CD4-positive, CD25-positive, alpha-beta regulatory T cell (primary cell): ENCODE results near the gene NEURL1B. TPM values are rescaled to one million over a fixed set of nuclear protein-coding genes. Genes with fewer than 3 reads are reported as not detected.
"Not testable (repeated sequence)": the region's sequence is repeated elsewhere in the genome, so short reads cannot be mapped to it uniquely, and the experiment has no call there.

Experiments
- ATAC-seq, 2 donors: fragments of 150-1000 bp; cut with Tn5 transposase; one replicate each; pipeline ENCODE4 v1.10.0; 2021; ENCODE audit warnings: low read depth in 2 of 2, moderate number of reproducible peaks in 2 of 2, moderate library complexity in 1 of 2
- DNase-seq, 3 donors: peaks; one replicate each; pipeline versions ENCODE4 v3.0.0 to v3.0.0-alpha.2; 2012 to 2022; ENCODE audit warnings: mixed read lengths in 1 of 3
- H3K27ac ChIP-seq: one replicate; pipeline ENCODE4 v1.7.0; 2013; ENCODE audit warnings: mild to moderate bottlenecking, low read length; ENCODE audit not compliant: insufficient read depth, poor library complexity, severe bottlenecking
- H3K27me3 ChIP-seq: one replicate; pipeline ENCODE4 v1.7.0; 2013; ENCODE audit warnings: low read length; ENCODE audit not compliant: control insufficient read depth, insufficient read depth
- H3K36me3 ChIP-seq: one replicate; pipeline ENCODE4 v1.7.0; 2013; ENCODE audit warnings: mild to moderate bottlenecking, low read length, moderate library complexity; ENCODE audit not compliant: control insufficient read depth, insufficient read depth
- H3K4me1 ChIP-seq: 2 replicates; pipeline ENCODE4 v1.7.0; 2013; ENCODE audit warnings: mild to moderate bottlenecking, low read length; ENCODE audit not compliant: insufficient read depth, control insufficient read depth, poor library complexity, severe bottlenecking
- H3K4me3 ChIP-seq: one replicate; pipeline ENCODE4 v1.7.0; 2013; ENCODE audit warnings: low read depth, mild to moderate bottlenecking, low read length, moderate library complexity
- H3K9me3 ChIP-seq, 2 experiments: 1 replicate in 1 of 2; 2 replicates in 1 of 2; pipeline ENCODE4 v1.7.0; 2013; ENCODE audit warnings: low read length in 2 of 2, mild to moderate bottlenecking in 1 of 2, moderate library complexity in 1 of 2; ENCODE audit not compliant: control insufficient read depth in 2 of 2
- H3K27ac Mint-ChIP-seq, 3 donors: one replicate each; pipeline ENCODE4 v1.8.0; 2020 to 2022; ENCODE audit warnings: mild to moderate bottlenecking in 3 of 3, mixed read lengths in 3 of 3, moderate library complexity in 2 of 3
- H3K27me3 Mint-ChIP-seq: one replicate; pipeline ENCODE4 v1.8.0; 2022; ENCODE audit warnings: mild to moderate bottlenecking, mixed read lengths
- H3K36me3 Mint-ChIP-seq: one replicate; pipeline ENCODE4 v1.8.0; 2020; ENCODE audit warnings: mixed read lengths
- H3K4me1 Mint-ChIP-seq, 4 donors: one replicate each; pipeline ENCODE4 v1.8.0; 2020 to 2022; ENCODE audit warnings: mixed read lengths in 4 of 4, mild to moderate bottlenecking in 1 of 4
- H3K4me3 Mint-ChIP-seq, 4 donors: one replicate each; pipeline ENCODE4 v1.8.0; 2020 to 2022; ENCODE audit warnings: mild to moderate bottlenecking in 4 of 4, mixed read lengths in 4 of 4, moderate library complexity in 3 of 4
- H3K9me3 Mint-ChIP-seq, 7 donors: one replicate each; pipeline ENCODE4 v1.8.0; 2020 to 2022; ENCODE audit warnings: mixed read lengths in 7 of 7, mild to moderate bottlenecking in 3 of 7, moderate library complexity in 2 of 7
- polyA plus RNA-seq, 4 donors: library from polyadenylated mRNA; unstranded; fragments of 300-500 nt; fragmentation: Illumina TruSeq; gene quantifications; one replicate each; pipeline ENCODE4 v1.2.3, GENCODE V29; 2021
- total RNA-seq: library from RNA; stranded (reverse); gene quantifications from one replicate; pipeline ENCODE4 v1.2.3, GENCODE V29; 2022

Gene NEURL1B
- total and polyA plus RNA-seq, 5 donors from 2014 or later, result 0.22 TPM; not detected in 4

DNA sequence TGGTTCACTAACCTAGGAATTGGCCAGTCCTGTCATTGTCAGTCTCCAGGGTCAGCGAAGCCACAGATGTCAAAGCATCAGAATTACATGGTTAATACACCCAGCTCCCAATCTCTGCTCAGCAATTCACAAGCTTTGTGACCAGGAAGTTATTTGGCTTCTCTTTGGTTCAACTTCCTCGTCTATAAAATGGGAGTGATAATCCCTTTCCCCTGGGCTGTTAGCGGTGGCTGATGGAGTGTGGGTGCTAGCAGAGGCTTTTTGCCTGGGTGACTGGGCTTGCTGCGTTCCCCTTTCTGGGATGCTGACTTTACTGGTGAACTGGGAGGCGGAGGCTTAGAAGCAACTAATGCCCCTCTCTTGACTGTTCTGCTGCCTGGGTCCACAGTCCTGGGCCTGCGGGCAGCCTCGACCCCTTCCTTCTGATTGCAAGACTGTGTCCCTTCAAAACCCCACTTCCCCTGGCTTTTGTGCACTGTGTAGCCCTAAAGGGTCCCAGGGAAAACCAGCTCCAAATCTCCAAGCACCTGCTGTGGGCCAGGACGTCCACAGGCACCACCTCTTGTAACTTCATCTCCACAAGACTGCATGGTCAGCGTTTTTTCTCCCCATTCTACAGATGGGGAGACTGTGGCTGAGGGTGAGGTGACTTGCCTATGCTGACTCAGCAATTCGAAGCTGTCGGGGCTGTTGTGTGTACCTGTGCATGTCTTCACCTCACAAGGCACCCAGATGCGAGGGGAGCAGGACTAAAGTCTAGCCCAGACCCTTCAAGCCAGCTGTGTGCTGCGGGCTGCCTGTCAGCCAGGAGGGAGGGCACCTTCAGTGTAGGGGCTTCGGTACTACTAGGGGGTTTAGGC, 45.2 kb upstream of the NEURL1B start:
- no peaks in the 10 kb centered on the region for H3K9me3 ChIP-seq
- no peaks in the 10 kb centered on the region for H3K4me1 Mint-ChIP-seq
- H3K9me3 Mint-ChIP-seq, result peaks cover 0 to 1% (median 0%) of the 10 kb centered on the region in 7 donors
- no peaks in the 10 kb centered on the region for H3K36me3 Mint-ChIP-seq
- H3K4me1 ChIP-seq, result no peaks in the 10 kb centered on the region
- DNase-seq (no peak), ATAC-seq (no peak)
- H3K4me3 ChIP-seq, result no peak overlapping the region
- no peaks in the 10 kb centered on the region for H3K27me3 Mint-ChIP-seq
- H3K27me3 ChIP-seq, result no peaks in the 10 kb centered on the region
- H3K27ac ChIP-seq, result no peak overlapping the region
- H3K27ac Mint-ChIP-seq, result no peak overlapping the region
- no peak overlapping the region for H3K4me3 Mint-ChIP-seq
- no peaks in the 10 kb centered on the region for H3K36me3 ChIP-seq

DNA sequence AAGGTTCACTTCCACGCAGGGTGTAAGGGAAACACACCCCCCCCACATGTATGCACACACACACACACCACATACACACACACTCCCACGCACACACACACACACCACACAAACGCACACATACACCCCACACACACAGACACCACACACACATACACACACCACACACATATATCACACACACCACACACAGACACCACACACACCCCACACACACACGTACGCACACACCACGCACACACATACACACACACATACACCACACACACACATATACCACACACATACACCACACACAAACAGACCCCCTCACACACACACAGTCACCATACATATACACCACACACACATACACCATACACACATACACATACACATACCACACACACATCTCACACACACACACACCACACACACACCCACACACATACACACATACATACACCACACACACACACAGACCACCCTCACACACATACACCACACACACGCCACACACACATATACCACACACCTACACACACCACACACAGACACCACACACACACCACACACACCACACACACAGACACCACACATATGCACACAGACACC, 44.3 kb upstream of the NEURL1B start:
- H3K36me3 ChIP-seq, result no peaks in the 10 kb centered on the region
- H3K36me3 Mint-ChIP-seq, result no peaks in the 10 kb centered on the region
- peak overlapping the region in 1 of 3 donors; percentile 66 for H3K27ac Mint-ChIP-seq
- ATAC-seq, result no peak
- H3K4me1 ChIP-seq, result no peaks in the 10 kb centered on the region
- DNase-seq, result no peak
- no peak overlapping the region for H3K4me3 Mint-ChIP-seq
- H3K27me3 Mint-ChIP-seq, result no peaks in the 10 kb centered on the region
- no peak overlapping the region for H3K4me3 ChIP-seq
- no peaks in the 10 kb centered on the region for H3K27me3 ChIP-seq
- H3K9me3 Mint-ChIP-seq, result peaks cover 0 to 1% (median 0%) of the 10 kb centered on the region in 7 donors
- H3K4me1 Mint-ChIP-seq, result no peaks in the 10 kb centered on the region
- H3K27ac ChIP-seq, result no peak overlapping the region
- no peaks in the 10 kb centered on the region for H3K9me3 ChIP-seq

DNA sequence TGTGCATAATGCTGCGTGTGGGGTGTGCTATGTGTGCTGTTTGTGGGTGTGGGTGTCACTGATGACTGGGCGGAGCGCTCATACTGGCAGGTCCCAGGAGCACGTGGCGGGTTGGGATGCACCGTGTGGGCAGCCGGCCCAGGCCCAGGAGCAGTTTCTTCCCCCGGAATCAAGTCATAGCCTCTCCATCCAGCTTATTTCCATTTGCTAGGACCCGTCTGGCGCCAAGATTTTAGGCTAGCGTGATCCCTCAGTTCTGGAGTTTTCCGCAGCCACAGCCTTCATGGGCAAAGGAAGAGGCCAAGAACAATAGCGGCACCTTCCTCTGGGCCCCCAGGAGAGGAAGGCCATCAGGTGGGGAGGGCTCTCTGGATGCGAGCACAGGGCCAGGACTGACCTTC, 43.3 kb upstream of the NEURL1B start:
- Histone ChIP-seq H3K27ac (no peak overlapping the region), H3K9me3 (no peaks in the 10 kb centered on the region), H3K4me1 (no peaks in the 10 kb centered on the region), H3K4me3 (no peak overlapping the region), H3K27me3 (no peaks in the 10 kb centered on the region), H3K36me3 (no peaks in the 10 kb centered on the region)
- no peak for DNase-seq
- Mint-ChIP-seq H3K36me3 (no peaks in the 10 kb centered on the region), H3K4me3 (no peak overlapping the region), H3K27ac (no peak overlapping the region), H3K27me3 (no peaks in the 10 kb centered on the region), H3K4me1 (no peaks in the 10 kb centered on the region), H3K9me3 (peaks cover 0 to 1% (median 0%) of the 10 kb centered on the region in 7 donors)
- no peak for ATAC-seq

DNA sequence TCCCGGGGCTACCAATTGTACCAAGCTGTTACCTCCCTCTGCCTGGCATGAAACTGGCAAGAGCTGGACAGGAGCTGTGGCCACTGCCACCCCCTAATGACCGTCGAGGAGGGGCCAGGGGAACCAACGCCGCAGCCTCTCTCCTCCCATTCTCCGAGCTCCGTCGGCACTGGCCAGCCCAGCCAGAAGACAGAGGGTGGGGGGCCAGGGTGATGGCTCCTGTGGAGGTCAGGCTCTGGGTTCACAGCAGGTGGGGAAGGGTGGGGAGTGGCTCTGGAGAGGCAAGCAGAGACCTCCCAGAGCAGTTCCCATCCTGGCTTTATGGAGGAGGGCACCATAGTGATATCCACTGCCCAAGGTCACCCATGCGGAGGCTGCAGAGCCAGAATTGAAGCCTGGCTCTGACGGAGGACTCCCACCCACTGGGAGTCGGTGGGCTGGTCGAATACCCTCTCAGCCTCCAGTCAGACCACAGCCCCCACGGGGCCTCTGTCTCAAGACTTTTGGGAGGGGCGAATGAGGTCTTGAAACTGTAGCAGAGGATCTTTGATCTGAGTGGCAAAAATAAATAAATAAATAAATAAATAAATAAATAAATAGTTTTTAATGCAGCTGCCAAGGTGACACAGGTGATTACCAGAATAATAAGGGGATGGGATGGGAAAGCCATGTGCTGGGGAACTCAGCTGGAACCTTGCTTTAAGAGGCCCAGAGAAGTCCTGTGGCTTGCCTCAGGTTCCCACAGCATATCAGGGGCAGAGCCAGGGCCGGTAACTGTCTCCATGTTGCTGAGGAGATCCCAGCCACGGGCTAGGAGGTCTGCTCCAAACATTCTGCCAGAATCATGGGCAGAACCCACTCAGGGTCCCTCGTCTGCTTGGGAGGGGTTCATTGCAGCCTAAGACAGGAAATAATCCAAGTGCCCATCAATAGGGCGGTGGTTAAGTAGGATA, 42.5 kb upstream of the NEURL1B start:
- no peaks in the 10 kb centered on the region for H3K4me1 Mint-ChIP-seq
- H3K27me3 Mint-ChIP-seq, result no peaks in the 10 kb centered on the region
- ATAC-seq (no peak), DNase-seq (no peak)
- H3K4me3 Mint-ChIP-seq, result no peak overlapping the region
- no peaks in the 10 kb centered on the region for H3K36me3 Mint-ChIP-seq
- no peak overlapping the region for H3K27ac Mint-ChIP-seq
- no peaks in the 10 kb centered on the region for H3K4me1 ChIP-seq
- no peaks in the 10 kb centered on the region for H3K27me3 ChIP-seq
- no peak overlapping the region for H3K4me3 ChIP-seq
- H3K9me3 ChIP-seq, result no peaks in the 10 kb centered on the region
- peaks cover 0 to 1% (median 0%) of the 10 kb centered on the region in 7 donors for H3K9me3 Mint-ChIP-seq
- no peaks in the 10 kb centered on the region for H3K36me3 ChIP-seq
- no peak overlapping the region for H3K27ac ChIP-seq

DNA sequence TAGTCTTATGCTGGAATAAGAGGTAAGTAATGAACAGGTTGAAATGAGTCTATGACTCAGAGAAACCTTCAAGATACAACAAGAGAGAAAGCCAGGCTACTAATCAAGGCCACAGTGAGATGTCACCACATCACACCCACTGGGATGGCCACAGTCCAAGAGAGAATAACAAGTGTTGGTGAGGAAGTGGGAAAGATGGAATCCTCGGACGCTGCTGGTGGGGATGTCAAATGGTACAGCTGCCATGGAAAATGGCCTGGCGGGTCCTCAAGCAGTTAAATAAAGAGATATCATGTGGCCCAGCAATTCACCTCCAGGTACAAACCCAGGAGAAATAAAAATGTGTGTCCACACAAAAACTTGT, 41.9 kb upstream of the NEURL1B start:
- Histone ChIP-seq H3K9me3 (no peaks in the 10 kb centered on the region), H3K36me3 (no peaks in the 10 kb centered on the region), H3K27me3 (no peaks in the 10 kb centered on the region), H3K4me1 (no peaks in the 10 kb centered on the region), H3K27ac (no peak overlapping the region), H3K4me3 (no peak overlapping the region)
- peaks cover 0 to 1% (median 0%) of the 10 kb centered on the region in 7 donors for H3K9me3 Mint-ChIP-seq
- no peaks in the 10 kb centered on the region for H3K4me1 Mint-ChIP-seq
- H3K27ac Mint-ChIP-seq, result no peak overlapping the region
- H3K27me3 Mint-ChIP-seq, result no peaks in the 10 kb centered on the region
- DNase-seq (no peak), ATAC-seq (no peak)
- no peaks in the 10 kb centered on the region for H3K36me3 Mint-ChIP-seq
- no peak overlapping the region for H3K4me3 Mint-ChIP-seq

DNA sequence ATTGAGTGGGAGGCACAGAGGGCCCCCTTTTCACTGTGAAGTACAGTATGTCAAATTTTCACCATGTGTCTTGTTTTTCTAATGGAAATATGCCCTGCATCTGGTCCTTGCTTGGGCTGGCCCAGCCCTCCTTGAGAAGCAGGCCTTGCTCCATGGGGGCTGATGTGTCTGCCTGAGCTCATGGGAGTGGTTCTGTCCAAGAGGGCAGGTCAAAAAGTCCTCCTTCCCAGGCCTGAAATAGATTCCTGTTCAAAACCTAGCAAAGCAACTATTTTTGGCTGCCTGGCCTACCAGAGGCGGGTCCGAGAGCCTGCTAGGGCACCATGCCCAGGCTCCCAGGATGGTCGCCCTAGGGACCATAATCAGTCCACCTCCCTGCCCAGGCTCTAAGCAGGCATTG, 40.5 kb upstream of the NEURL1B start:
- no peak overlapping the region for H3K4me3 Mint-ChIP-seq
- DNase-seq, result no peak

DNA sequence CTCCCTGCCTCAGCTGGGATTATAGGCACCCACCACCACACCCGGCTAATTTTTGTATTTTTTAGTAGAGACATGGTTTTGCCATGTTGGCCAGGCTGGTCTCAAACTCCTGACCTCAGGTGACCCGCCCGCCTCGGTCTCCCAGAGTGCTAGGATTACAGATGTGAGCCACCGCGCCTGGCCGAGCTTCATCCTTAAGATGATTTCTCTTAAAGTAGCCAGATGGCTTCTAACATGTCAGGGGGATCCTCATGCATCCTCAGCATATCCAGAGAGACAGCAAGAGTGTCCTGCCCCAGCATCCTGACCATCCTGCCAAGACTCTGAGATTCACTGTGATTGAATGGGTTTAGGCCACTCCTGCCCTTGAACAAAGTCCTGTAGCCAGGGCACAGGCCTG, 39.5 kb upstream of the NEURL1B start:
- H3K4me3 Mint-ChIP-seq, H3K9me3 Mint-ChIP-seq, H3K4me1 Mint-ChIP-seq, H3K27me3 ChIP-seq, H3K36me3 ChIP-seq, H3K4me3 ChIP-seq, H3K4me1 ChIP-seq, H3K36me3 Mint-ChIP-seq, H3K27ac ChIP-seq, H3K27me3 Mint-ChIP-seq, ATAC-seq, DNase-seq, H3K9me3 ChIP-seq: not testable (repeated sequence)
- peak overlapping the region in 1 of 3 donors; percentile 52 for H3K27ac Mint-ChIP-seq

More for the DNA sequence above, 40.5 kb upstream of the NEURL1B start:
- Mint-ChIP-seq H3K9me3 (peaks cover 0 to 1% (median 0%) of the 10 kb centered on the region in 7 donors), H3K4me1 (no peaks in the 10 kb centered on the region), H3K27ac (no peak overlapping the region), H3K27me3 (peaks cover 4% of the 10 kb centered on the region), H3K36me3 (no peaks in the 10 kb centered on the region)
- ATAC-seq, result no peak
- no peaks in the 10 kb centered on the region for H3K9me3 ChIP-seq
- no peak overlapping the region for H3K4me3 ChIP-seq
- no peak overlapping the region for H3K27ac ChIP-seq
- no peaks in the 10 kb centered on the region for H3K36me3 ChIP-seq
- H3K27me3 ChIP-seq, result no peaks in the 10 kb centered on the region
- no peaks in the 10 kb centered on the region for H3K4me1 ChIP-seq
